A673 (cell line): ENCODE results near the gene KCTD16. TPM values are rescaled to one million over a fixed set of nuclear protein-coding genes. Genes with fewer than 3 reads are reported as not detected.

Experiments
- BruUV-seq: library from RNA; stranded (reverse); fragments of 400-500 nt; replicated peaks from 2 replicates; lab custom pipeline; 2021; lab: Mats Ljungman, UMichigan
- CTCF ChIA-PET: fragments of 300-600 bp; sonication (Branson Sonifier 250); formaldehyde crosslinking; loops from one replicate; lab custom pipeline; 2022; ENCODE audit warnings: antibody characterized with exemption; lab: Charles Lee
- POLR2A ChIA-PET: fragments of 300-600 bp; sonication (Branson Sonifier 250); formaldehyde crosslinking; loops from one replicate; lab custom pipeline; 2022; ENCODE audit warnings: antibody characterized with exemption; ENCODE audit not compliant: low non-redundant PET; lab: Charles Lee
- DNase-seq: peaks from one replicate; pipeline ENCODE4 v3.0.0-alpha.2; 2015; ENCODE audit warnings: low spot score
- H3K27ac ChIP-seq: fragments of 200-600 bp; sonication (generic); 2 replicates; pipeline ENCODE4 v1.5.1; 2016; ENCODE audit warnings: mixed run types, low read depth, mild to moderate bottlenecking, mixed read lengths, antibody characterized with exemption, low read length; ENCODE audit not compliant: poor library complexity, severe bottlenecking
- H3K27me3 ChIP-seq: fragments of 200-600 bp; sonication (generic); replicated peaks from 2 replicates; pipeline ENCODE4 v1.6.1; 2017; ENCODE audit warnings: mixed run types, low read depth, mild to moderate bottlenecking, mixed read lengths, antibody characterized with exemption, low read length; ENCODE audit not compliant: insufficient read depth, poor library complexity
- H3K36me3 ChIP-seq: fragments of 200-600 bp; sonication (generic); 2 replicates; pipeline ENCODE4 v1.6.1; 2016; ENCODE audit warnings: mixed run types, mild to moderate bottlenecking, mixed read lengths, antibody characterized with exemption, low read length; ENCODE audit not compliant: insufficient read depth, poor library complexity, severe bottlenecking
- H3K4me1 ChIP-seq: fragments of 200-600 bp; sonication (generic); 2 replicates; pipeline ENCODE4 v1.6.1; 2017; ENCODE audit warnings: mixed run types, mild to moderate bottlenecking, mixed read lengths, antibody characterized with exemption, low read length; ENCODE audit not compliant: insufficient read depth, poor library complexity, severe bottlenecking
- H3K4me3 ChIP-seq: fragments of 200-600 bp; sonication (generic); 2 replicates; pipeline ENCODE4 v1.5.1; 2016; ENCODE audit warnings: low read depth, mixed run types, mild to moderate bottlenecking, mixed read lengths, low read length; ENCODE audit not compliant: poor library complexity, severe bottlenecking
- H3K9me3 ChIP-seq: fragments of 200-600 bp; sonication (generic); 2 replicates; pipeline ENCODE4 v1.6.1; 2016; ENCODE audit warnings: mixed run types, low read depth, mild to moderate bottlenecking, mixed read lengths, antibody characterized with exemption, low read length; ENCODE audit not compliant: poor library complexity, severe bottlenecking
- EZH2 ChIP-seq: fragments of 200-600 bp; sonication (generic); IDR thresholded peaks from 2 replicates; pipeline ENCODE4 v1.6.1; 2017; ENCODE audit warnings: borderline replicate concordance, low read depth, mild to moderate bottlenecking, mixed read lengths, antibody characterized with exemption, low read length; ENCODE audit not compliant: poor library complexity, severe bottlenecking
- intact Hi-C: fragments of 100-400 bp; cut with micrococcal nuclease; formaldehyde crosslinking; loops from one replicate; pipeline ENCODE4 v1.10.0; 2022; ENCODE audit not compliant: unreplicated experiment
- total RNA-seq: library from RNA; stranded (reverse); gene quantifications from 2 replicates; pipeline ENCODE4 v1.2.3, GENCODE V29; 2021
- TF ChIP-seq, protein P1 (sequence below): fragments of 300-800, 200-600 bp; sonication (generic); conservative IDR thresholded peaks from 2 replicates; pipeline ENCODE4 v1.5.1; 2017; ENCODE audit warnings: low read depth, mild to moderate bottlenecking, antibody characterized with exemption, low read length, moderate library complexity, mixed read lengths

The KCTD16 gene
- total RNA-seq, 1 experiment from 2014 or later, result 1.1 TPM

DNA sequence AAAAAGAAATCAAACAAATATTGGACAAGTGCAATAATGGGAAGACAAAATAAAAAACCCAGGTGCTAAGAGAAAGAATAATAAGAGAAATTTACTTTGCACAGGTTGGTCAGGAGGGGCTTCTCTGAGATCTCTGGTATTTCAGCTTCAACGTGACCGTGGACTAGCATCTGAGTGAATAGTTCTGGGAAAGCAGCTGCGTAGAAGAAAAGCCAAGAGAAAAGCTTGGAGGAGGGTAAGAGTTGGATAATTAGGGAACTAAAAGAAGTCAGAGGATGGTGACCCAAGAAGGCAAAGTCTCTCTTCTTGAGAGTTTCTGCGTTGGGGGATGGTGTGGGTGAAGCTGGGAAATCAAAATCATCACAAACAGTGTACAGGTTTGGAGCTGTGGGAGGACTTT is 41.8 kb upstream of the KCTD16 start:
- CTCF ChIA-PET, result no interaction called here
- no peak for DNase-seq
- BruUV-seq, result no TSS peak
- Histone ChIP-seq H3K36me3 (no peaks in the 10 kb centered on the region), H3K27me3 (no peaks in the 10 kb centered on the region), H3K9me3 (no peaks in the 10 kb centered on the region), H3K27ac (no peak overlapping the region), H3K4me1 (no peaks in the 10 kb centered on the region), H3K4me3 (no peak overlapping the region)
- TF ChIP-seq, protein P1, sequence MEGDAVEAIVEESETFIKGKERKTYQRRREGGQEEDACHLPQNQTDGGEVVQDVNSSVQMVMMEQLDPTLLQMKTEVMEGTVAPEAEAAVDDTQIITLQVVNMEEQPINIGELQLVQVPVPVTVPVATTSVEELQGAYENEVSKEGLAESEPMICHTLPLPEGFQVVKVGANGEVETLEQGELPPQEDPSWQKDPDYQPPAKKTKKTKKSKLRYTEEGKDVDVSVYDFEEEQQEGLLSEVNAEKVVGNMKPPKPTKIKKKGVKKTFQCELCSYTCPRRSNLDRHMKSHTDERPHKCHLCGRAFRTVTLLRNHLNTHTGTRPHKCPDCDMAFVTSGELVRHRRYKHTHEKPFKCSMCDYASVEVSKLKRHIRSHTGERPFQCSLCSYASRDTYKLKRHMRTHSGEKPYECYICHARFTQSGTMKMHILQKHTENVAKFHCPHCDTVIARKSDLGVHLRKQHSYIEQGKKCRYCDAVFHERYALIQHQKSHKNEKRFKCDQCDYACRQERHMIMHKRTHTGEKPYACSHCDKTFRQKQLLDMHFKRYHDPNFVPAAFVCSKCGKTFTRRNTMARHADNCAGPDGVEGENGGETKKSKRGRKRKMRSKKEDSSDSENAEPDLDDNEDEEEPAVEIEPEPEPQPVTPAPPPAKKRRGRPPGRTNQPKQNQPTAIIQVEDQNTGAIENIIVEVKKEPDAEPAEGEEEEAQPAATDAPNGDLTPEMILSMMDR, result no peak
- intact Hi-C loops, result no loop called here
- POLR2A ChIA-PET, result no interaction called here

DNA sequence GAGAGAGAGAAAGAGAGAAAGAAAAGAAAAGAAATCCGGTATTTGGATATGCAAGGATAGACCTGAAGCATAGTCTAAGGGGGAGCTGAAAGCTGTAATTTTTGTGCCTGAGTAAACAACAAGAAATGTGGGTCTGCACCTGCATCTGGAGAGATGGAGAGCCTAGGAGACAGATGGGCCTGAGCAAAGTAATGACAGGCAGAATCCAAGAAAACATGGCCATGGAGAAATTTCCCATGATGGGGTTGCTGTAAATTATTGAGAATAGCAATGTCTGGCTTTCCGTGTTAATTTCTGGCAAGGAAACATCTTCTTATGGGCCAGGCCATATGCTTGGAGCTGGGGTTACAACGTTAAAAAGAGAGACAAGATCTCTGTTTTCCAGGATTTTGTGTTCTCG is 40.4 kb upstream of the KCTD16 start:
- no peaks in the 10 kb centered on the region for H3K9me3 ChIP-seq
- no peak overlapping the region for H3K27ac ChIP-seq
- intact Hi-C loops, result no loop called here
- H3K4me3 ChIP-seq, result no peak overlapping the region
- TF ChIP-seq, protein P1, result no peak
- TF ChIP-seq EZH2, result no peak
- H3K36me3 ChIP-seq, result no peaks in the 10 kb centered on the region
- CTCF ChIA-PET, result no interaction called here
- no TSS peak for BruUV-seq
- no peak for DNase-seq
- H3K4me1 ChIP-seq, result no peaks in the 10 kb centered on the region
- no peaks in the 10 kb centered on the region for H3K27me3 ChIP-seq
- POLR2A ChIA-PET, result no interaction called here

DNA sequence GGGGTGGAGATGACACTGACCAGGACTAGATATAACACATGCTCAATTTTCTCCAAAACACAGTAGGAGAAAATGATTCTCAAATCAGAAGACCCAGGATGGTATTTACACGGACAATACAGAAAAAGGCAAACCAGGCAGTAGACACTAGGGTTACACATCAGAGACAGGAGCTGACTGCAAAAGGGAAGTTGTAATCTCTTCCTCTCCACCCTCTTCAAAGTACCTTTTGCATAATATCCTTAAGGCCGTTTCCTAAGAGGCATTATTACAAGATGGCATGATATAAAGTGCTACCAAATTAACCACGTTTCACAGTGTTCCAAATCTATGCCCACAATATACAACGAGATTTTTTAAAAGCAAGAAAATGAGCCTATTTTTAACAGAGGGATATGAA is 39.4 kb upstream of the KCTD16 start:
- no peaks in the 10 kb centered on the region for H3K4me1 ChIP-seq
- POLR2A ChIA-PET, result no interaction called here
- no peak overlapping the region for H3K4me3 ChIP-seq
- CTCF ChIA-PET, result no interaction called here
- H3K36me3 ChIP-seq, result no peaks in the 10 kb centered on the region
- BruUV-seq, result no TSS peak
- no peak for TF ChIP-seq EZH2
- TF ChIP-seq, protein P1, result no peak
- no peaks in the 10 kb centered on the region for H3K9me3 ChIP-seq
- DNase-seq, result no peak
- no peaks in the 10 kb centered on the region for H3K27me3 ChIP-seq
- H3K27ac ChIP-seq, result no peak overlapping the region
- intact Hi-C loops, result no loop called here
